GM19452 (cell line): ENCODE data around the gene SERTAD2.

Experiments used
- ATAC-seq: cut with Tn5 transposase; IDR thresholded peaks from one replicate; pipeline ENCODE4 v1.9.1; 2021; ENCODE audit not compliant: unreplicated experiment

Gene SERTAD2

GRCh38 chr2:64675860-64676259 is 22.1 kb upstream of the SERTAD2 start:
- no peak for ATAC-seq

DNA sequence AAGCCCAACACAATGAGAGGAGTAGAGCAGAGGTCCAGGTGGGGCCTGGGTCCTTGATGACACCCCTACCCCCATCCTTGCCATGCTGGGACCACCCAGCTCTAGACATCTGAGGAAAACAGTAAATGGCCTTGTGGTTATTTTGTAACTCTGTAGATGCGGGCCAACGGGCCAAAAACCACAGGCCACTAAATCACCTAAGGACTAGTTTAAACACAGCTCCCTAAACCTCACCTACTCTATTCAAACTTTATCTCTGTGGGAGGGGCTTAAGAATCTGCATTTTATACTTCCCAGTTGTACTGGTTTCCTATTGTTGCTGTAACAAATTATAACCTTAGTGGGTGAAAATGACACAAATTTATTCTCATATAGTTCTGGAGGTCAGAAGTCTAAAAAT is 19.0 kb upstream of the SERTAD2 start:
- no peak for ATAC-seq

DNA sequence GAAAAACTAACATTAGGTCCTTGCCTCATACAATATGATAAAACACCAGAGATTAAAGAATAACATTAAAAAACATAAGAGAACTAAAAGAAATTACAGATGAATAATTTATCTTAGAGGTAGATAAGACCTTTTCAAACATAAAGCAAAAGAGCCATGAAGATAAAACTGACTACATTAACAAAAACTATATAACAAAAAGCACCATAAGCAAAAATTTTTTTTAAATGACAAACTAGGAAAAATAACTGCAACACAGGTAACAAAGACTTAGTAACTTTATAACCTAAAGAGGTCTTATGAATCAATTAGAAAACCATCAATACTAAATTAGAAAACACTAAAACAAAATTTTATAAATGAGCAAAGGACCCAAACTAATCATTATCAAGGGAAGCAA is 16.3 kb upstream of the SERTAD2 start:
- ATAC-seq, result no peak

GRCh38 chr2:64669288-64669687 is 15.6 kb upstream of the SERTAD2 start:
- ATAC-seq, result no peak

DNA sequence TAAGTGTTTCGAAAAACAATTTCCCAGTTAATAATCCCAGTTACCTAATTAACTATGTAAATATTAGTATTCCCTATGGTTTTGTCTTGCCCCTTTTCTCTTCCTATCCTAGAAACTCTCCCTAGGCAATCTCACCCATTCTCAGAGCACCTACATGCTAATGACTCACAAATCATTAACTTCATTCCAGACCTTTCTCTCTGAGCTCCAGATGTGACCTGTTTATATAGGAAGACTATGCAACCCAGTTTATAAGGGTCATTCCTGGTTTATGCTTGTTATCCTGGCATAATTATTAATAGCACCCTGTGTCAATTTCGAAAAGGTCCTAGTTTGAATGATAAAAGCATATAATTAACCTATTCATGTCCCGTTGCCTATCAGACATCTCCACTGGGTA is 14.8 kb upstream of the SERTAD2 start:
- ATAC-seq, result no peak

GRCh38 chr2:64667535-64667934 is 13.8 kb upstream of the SERTAD2 start:
- no peak for ATAC-seq

- no peak for ATAC-seq
Measured at GRCh38 chr2:64666810-64667438, 13.2 kb upstream of the SERTAD2 start.

- no peak for ATAC-seq
Measured at GRCh38 chr2:64665709-64666108, 12.0 kb upstream of the SERTAD2 start.

- ATAC-seq, result no peak
Measured at GRCh38 chr2:64663402-64663801, 9.7 kb upstream of the SERTAD2 start.

- ATAC-seq, result no peak
Measured at GRCh38 chr2:64661741-64662169, 8.0 kb upstream of the SERTAD2 start.

GRCh38 chr2:64659252-64659651 is 5.5 kb upstream of the SERTAD2 start:
- ATAC-seq, result no peak

DNA sequence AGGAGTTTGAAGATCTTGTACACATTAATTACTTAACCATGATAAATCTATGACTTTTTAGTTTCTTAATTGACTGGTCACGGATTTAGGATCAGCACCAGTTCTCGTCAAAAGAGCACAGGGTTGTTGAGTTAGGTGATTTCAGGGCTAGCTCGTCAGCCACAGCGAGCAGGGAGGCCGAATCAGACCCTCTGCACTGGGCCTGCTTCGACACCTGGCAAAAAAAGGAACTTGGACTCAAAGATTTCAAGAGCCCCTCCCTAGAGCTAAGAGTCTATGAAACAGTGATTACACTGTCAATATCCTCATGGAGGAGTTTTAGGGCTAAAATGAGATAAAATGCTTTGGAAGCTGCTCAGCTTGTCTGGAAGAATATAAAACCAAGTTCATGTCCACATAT is 4.6 kb upstream of the SERTAD2 start:
- no peak for ATAC-seq

- ATAC-seq, result no peak
Measured at GRCh38 chr2:64657411-64657810, 3.7 kb upstream of the SERTAD2 start.

DNA sequence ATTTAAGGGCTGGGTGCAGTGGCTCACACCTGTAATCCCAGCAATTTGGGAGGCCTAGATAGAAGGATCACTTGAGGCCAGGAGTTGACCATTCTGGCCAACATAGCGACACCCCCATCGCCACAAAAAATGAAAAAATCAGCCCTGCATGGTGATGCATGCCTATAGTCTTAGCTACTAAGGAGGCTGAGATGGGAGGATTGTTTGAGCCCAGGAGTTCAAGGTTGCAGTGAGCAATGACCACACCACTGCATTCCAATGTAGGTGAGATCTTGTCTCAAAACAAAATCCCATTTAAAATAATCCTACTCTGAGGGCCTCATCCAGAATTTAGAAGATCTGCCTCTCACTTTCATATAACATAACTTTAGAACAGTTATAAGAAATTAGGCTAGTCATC is 2.7 kb upstream of the SERTAD2 start:
- ATAC-seq, result no peak

GRCh38 chr2:64655873-64656272 is 2.2 kb upstream of the SERTAD2 start:
- no peak for ATAC-seq

- ATAC-seq, result no peak
Measured at GRCh38 chr2:64655018-64655664, 1.4 kb upstream of the SERTAD2 start.

DNA sequence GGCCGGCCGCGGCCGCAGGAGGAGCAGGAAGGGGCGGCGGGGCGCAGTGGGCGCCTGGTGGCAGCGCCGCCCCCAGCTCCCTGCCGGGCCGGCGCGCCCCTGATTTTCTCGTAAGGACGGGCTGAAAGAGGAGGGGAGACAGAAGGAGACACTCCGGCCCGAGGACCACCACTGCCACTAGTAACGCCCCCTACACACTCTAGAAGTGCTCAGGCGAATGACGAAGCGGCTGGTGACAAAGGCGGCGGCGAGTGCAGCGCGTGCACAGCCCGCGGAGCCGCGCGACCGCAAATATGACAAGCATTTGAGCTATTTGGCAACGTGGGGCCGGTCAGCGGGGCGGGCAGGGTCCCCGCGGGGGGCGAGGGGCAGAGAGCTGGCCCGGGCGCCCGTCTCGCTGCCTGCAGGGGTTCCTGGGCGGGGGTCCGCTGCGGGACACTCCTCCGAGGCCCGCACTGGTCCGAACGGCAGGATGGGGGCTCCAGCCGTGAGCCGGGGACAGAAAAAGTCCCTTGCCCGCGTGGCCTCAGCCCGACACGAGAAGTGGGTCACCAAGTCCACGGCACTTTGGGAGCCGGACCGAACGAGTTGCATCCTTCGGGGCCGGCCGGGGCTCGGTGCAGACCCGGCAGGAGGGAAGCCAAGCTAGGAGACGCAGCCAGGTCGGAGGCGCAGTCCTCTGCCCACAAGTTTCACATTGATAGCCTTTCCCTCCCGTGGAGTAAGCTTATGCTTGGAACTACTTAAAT is 524 bp upstream of the SERTAD2 start:
- ATAC-seq, result peak; percentile 44

- ATAC-seq, result no peak
Measured at GRCh38 chr2:64652231-64653108, 1.2 kb downstream of the SERTAD2 start.

- no peak for ATAC-seq
Measured at GRCh38 chr2:64651590-64651989, 2.1 kb downstream of the SERTAD2 start.

GRCh38 chr2:64650722-64651338 is 2.9 kb downstream of the SERTAD2 start:
- no peak for ATAC-seq

GRCh38 chr2:64650296-64650695 is 3.4 kb downstream of the SERTAD2 start:
- no peak for ATAC-seq
